Natural killer cell (primary cell): ENCODE results near the gene MIOX. TPM values are rescaled to one million over a fixed set of nuclear protein-coding genes. Genes with fewer than 3 reads are reported as not detected.
A peak's percentile ranks its signal among the peaks of the same experiment; 100 is the strongest.

Source experiments
- ATAC-seq, 3 donors: fragments of 150-1000 bp in 2 of 3; fragments of 200-7000 bp in 1 of 3; cut with Tn5 transposase; 1 replicate in 1 of 3; 2 replicates in 2 of 3; pipeline ENCODE4 v1.10.0; 2021; ENCODE audit warnings: mild to moderate bottlenecking in 2 of 3, moderate library complexity in 2 of 3
- DNase-seq, 2 donors: peaks; one replicate each; pipeline versions ENCODE4 v3.0.0 to v3.0.0-alpha.2; 2013 to 2021; ENCODE audit warnings: mixed read lengths in 1 of 2
- H3K27ac ChIP-seq: one replicate; pipeline ENCODE4 v1.5.1; 2013; ENCODE audit warnings: mild to moderate bottlenecking, low read length
- H3K27me3 ChIP-seq: one replicate; pipeline ENCODE4 v1.6.1; 2013; ENCODE audit warnings: low read length; ENCODE audit not compliant: control insufficient read depth, insufficient read depth
- H3K36me3 ChIP-seq: one replicate; pipeline ENCODE4 v1.6.1; 2013; ENCODE audit warnings: low read length; ENCODE audit not compliant: control insufficient read depth, insufficient read depth
- H3K4me1 ChIP-seq: one replicate; pipeline ENCODE4 v1.6.1; 2013; ENCODE audit warnings: low read length; ENCODE audit not compliant: control insufficient read depth, insufficient read depth
- H3K4me3 ChIP-seq: one replicate; pipeline ENCODE4 v1.5.1; 2013; ENCODE audit warnings: low read length
- H3K9me3 ChIP-seq: one replicate; pipeline ENCODE4 v1.6.1; 2013; ENCODE audit warnings: low read length; ENCODE audit not compliant: control insufficient read depth, insufficient read depth
- H3K27ac Mint-ChIP-seq, 2 donors: one replicate each; pipeline ENCODE4 v1.8.0; 2022; ENCODE audit warnings: mild to moderate bottlenecking in 2 of 2, mixed read lengths in 2 of 2, moderate library complexity in 1 of 2
- H3K27me3 Mint-ChIP-seq, 2 donors: one replicate each; pipeline ENCODE4 v1.8.0; 2022; ENCODE audit warnings: low read depth in 2 of 2, mixed read lengths in 2 of 2
- H3K36me3 Mint-ChIP-seq: one replicate; pipeline ENCODE4 v1.8.0; 2022; ENCODE audit warnings: mixed read lengths
- H3K4me1 Mint-ChIP-seq, 2 donors: one replicate each; pipeline ENCODE4 v1.8.0; 2022; ENCODE audit warnings: mixed read lengths in 2 of 2
- H3K4me3 Mint-ChIP-seq: one replicate; pipeline ENCODE4 v1.8.0; 2022; ENCODE audit warnings: mild to moderate bottlenecking, moderate library complexity, mixed read lengths
- H3K9me3 Mint-ChIP-seq, 2 donors: one replicate each; pipeline ENCODE4 v1.8.0; 2022; ENCODE audit warnings: mixed read lengths in 2 of 2
- WGBS: methylation state at CpG from one replicate; pipeline ENCODE4 v1.1.7; 2013; ENCODE audit warnings: missing lambda C conversion rate; ENCODE audit not compliant: insufficient coverage; 5-methylcytosine and 5-hydroxymethylcytosine counted together
- intact Hi-C: fragments of 100-400 bp; cut with micrococcal nuclease; formaldehyde crosslinking; loops from one replicate; pipeline ENCODE4 v1.14.2; 2022
- total RNA-seq, 4 donors: library from RNA; stranded (reverse); fragments of 120-200 nt in 1 of 4; gene quantifications; one replicate each; pipeline versions ENCODE4 v1.2.3 to v1.2.4, GENCODE V29; 2013 to 2022
- TF ChIP-seq, protein P1 (sequence below): fragments of 200-600 bp; IDR thresholded peaks from one replicate; pipeline ENCODE4 v1.8.0; 2022; ENCODE audit warnings: antibody characterized with exemption

The MIOX gene
- total RNA-seq, 3 donors from 2014 or later (not counting 1 experiment from before 2014, with no cell fraction given) = 0.23 TPM; not detected in 2

- no peak for DNase-seq
- Mint-ChIP-seq H3K27me3 (peaks cover 6 to 8% of the 10 kb centered on the region in 2 donors), H3K36me3 (no peaks in the 10 kb centered on the region), H3K4me1 (peaks cover 14 to 19% of the 10 kb centered on the region in 2 donors), H3K9me3 (no peaks in the 10 kb centered on the region), H3K27ac (no peak overlapping the region), H3K4me3 (no peak overlapping the region)
- ATAC-seq = no peak
- Histone ChIP-seq H3K4me1 (peaks cover 33% of the 10 kb centered on the region), H3K9me3 (no peaks in the 10 kb centered on the region), H3K36me3 (no peaks in the 10 kb centered on the region), H3K4me3 (no peak overlapping the region), H3K27me3 (peaks cover 10% of the 10 kb centered on the region), H3K27ac (no peak overlapping the region)
- TF ChIP-seq, protein P1, sequence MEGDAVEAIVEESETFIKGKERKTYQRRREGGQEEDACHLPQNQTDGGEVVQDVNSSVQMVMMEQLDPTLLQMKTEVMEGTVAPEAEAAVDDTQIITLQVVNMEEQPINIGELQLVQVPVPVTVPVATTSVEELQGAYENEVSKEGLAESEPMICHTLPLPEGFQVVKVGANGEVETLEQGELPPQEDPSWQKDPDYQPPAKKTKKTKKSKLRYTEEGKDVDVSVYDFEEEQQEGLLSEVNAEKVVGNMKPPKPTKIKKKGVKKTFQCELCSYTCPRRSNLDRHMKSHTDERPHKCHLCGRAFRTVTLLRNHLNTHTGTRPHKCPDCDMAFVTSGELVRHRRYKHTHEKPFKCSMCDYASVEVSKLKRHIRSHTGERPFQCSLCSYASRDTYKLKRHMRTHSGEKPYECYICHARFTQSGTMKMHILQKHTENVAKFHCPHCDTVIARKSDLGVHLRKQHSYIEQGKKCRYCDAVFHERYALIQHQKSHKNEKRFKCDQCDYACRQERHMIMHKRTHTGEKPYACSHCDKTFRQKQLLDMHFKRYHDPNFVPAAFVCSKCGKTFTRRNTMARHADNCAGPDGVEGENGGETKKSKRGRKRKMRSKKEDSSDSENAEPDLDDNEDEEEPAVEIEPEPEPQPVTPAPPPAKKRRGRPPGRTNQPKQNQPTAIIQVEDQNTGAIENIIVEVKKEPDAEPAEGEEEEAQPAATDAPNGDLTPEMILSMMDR = no peak
- intact Hi-C loops = no loop called here
- WGBS = 85% methylated on average over 12 of the region's 12 CpGs
Measured at GRCh38 chr22:50477923-50478322, 8.7 kb upstream of the MIOX start.

DNA sequence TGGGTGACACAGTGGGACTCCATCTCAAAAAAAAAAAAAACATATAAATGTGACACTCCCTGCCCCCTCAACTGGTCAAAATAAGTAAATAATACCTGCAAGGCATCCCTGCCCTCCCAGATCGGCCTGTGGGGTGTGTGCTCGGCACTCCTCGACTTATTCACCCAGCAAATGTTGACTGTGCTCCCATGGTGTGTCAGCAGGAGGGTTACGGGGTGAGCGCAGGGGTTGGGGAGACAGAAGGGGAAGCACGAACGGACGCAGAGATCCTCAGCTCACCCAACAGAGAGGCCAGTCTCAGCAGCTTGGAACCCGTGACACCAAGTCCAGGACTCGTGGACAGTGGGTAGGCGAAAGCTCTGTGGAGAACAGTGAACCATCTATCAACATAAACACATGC is 6.9 kb upstream of the MIOX start:
- Mint-ChIP-seq H3K4me3 (peak overlapping the region; percentile 77), H3K4me1 (peaks cover 0 to 5% of the 10 kb centered on the region in 2 donors), H3K36me3 (no peaks in the 10 kb centered on the region), H3K27ac (no peak overlapping the region), H3K9me3 (no peaks in the 10 kb centered on the region), H3K27me3 (peaks cover 6 to 8% of the 10 kb centered on the region in 2 donors)
- DNase-seq = no peak
- no peak for ATAC-seq
- no peaks in the 10 kb centered on the region for H3K9me3 ChIP-seq
- intact Hi-C loops = no loop called here
- peaks cover 14% of the 10 kb centered on the region for H3K27me3 ChIP-seq
- H3K36me3 ChIP-seq = no peaks in the 10 kb centered on the region
- no peak overlapping the region for H3K27ac ChIP-seq
- TF ChIP-seq, protein P1 = no peak
- 75% methylated on average over 11 of the region's 11 CpGs for WGBS
- no peak overlapping the region for H3K4me3 ChIP-seq
- peaks cover 24% of the 10 kb centered on the region for H3K4me1 ChIP-seq

DNA sequence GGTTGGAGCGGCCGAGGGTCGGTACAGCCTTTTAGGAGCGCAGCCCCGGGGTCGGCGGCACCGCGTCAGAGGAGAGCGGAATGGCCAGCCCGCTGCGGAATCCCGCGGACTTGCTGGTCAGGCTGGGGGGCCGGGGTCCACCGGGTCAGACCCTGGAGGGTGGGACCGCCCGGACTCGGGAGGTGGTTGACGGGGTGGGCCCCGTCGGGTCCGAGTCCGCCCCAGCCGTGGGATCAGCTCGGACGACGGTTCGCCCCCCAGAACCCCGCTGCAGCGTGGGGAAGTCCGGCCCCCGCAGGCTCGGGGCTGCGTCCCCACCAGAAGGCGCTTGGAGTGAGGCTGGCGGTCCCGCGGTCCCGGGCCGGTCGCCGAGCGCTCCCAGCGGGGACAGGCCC is 5.6 kb upstream of the MIOX start:
- intact Hi-C loops = no loop called here
- Mint-ChIP-seq H3K27ac (no peak overlapping the region), H3K4me3 (peak overlapping the region; percentile 77), H3K27me3 (peaks cover 10 to 12% of the 10 kb centered on the region in 2 donors), H3K4me1 (peaks cover 0 to 5% of the 10 kb centered on the region in 2 donors), H3K36me3 (no peaks in the 10 kb centered on the region), H3K9me3 (no peaks in the 10 kb centered on the region)
- WGBS = 7% methylated on average over 45 of the region's 45 CpGs
- no peaks in the 10 kb centered on the region for H3K9me3 ChIP-seq
- peaks cover 14% of the 10 kb centered on the region for H3K27me3 ChIP-seq
- TF ChIP-seq, protein P1 = no peak
- H3K4me1 ChIP-seq = peaks cover 17% of the 10 kb centered on the region
- H3K36me3 ChIP-seq = no peaks in the 10 kb centered on the region
- no peak for DNase-seq
- no peak overlapping the region for H3K27ac ChIP-seq
- peak in 1 of 3 donors; percentile 2 for ATAC-seq
- H3K4me3 ChIP-seq = no peak overlapping the region

DNA sequence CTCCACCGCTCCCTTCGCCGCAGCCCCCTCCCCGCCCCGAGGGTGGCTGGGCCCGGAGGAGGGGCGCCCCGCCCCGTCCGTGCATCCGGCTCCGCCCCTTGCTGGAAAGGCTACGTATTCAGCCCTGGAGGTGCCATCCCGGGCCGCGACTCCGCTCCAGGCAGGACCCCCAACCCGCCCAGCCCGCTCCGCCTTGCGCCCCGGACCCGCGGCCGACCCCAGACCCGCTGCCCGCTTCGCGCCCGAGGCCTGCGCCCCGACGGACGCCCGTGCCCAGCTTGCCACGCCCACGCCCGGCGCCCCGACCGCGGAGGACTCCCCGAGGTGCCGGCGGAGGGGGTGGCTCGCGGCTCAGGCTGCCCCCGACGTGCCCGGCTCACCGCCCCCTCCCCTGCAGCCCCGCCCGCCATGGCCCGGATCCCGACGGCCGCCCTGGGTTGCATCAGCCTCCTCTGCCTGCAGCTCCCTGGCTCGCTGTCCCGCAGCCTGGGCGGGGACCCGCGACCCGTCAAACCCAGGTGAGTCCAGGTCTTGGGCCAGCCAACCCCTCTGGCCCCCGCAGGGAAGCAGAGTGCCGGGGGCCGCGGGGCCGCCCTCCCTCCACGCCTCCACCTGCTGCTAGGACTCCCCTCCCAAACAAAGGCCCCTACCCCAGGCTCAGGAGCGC is 5.1 kb upstream of the MIOX start, which contains the start of gene ADM2:
Gene ADM2, plus strand, starts transcription at position 104 of the 667 bp plus-strand sequence. Its CDS starts 305 bp downstream, at position 409.
- Histone ChIP-seq H3K4me1 (peaks cover 17% of the 10 kb centered on the region), H3K4me3 (peak within 1 kb of the TSS; percentile 21), H3K27ac (no peak within 1 kb of the TSS), H3K36me3 (no peaks in the 10 kb centered on the region), H3K9me3 (no peaks in the 10 kb centered on the region), H3K27me3 (peaks cover 14% of the 10 kb centered on the region)
- ATAC-seq = peak; percentile 80 to 88 (median 87)
- intact Hi-C loops = no loop called here
- TF ChIP-seq, protein P1 = no peak
- Mint-ChIP-seq H3K9me3 (no peaks in the 10 kb centered on the region), H3K36me3 (no peaks in the 10 kb centered on the region), H3K27ac (no peak within 1 kb of the TSS), H3K27me3 (peaks cover 12 to 16% of the 10 kb centered on the region in 2 donors), H3K4me3 (peak within 1 kb of the TSS; percentile 77), H3K4me1 (peaks cover 0 to 5% of the 10 kb centered on the region in 2 donors)
- WGBS = 3% methylated on average over 69 of the region's 70 CpGs
- DNase-seq = peak; percentile 62 to 78
